IMR-90 (cell line): Measurements from ENCODE around the gene GRM8. TPM values are rescaled to one million over a fixed set of nuclear protein-coding genes. Genes with fewer than 3 reads are reported as not detected.
A peak's percentile ranks its signal among the peaks of the same experiment; 100 is the strongest.

ENCODE experiments used
- ATAC-seq: fragments of 200-7000 bp; cut with Tn5 transposase; 2 replicates; pipeline ENCODE4 v1.9.1; 2020; ENCODE audit warnings: low read depth, mild to moderate bottlenecking, moderate library complexity
- BruUV-seq: library from RNA; stranded (reverse); fragments of 400-500 nt; replicated peaks from 2 replicates; lab custom pipeline; 2021; lab: Mats Ljungman, UMichigan
- CTCF ChIA-PET: fragments of 300-600 bp; formaldehyde crosslinking; extraction: SDS; loops from one replicate; lab custom pipeline; 2021; ENCODE audit warnings: antibody characterized with exemption; lab: Yijun Ruan, JAX
- POLR2A ChIA-PET: fragments of 300-600 bp; sonication (Branson Sonifier 250); formaldehyde crosslinking; loops from one replicate; lab custom pipeline; 2022; ENCODE audit warnings: antibody characterized with exemption; ENCODE audit not compliant: unreplicated experiment; lab: Charles Lee
- DNase-seq: peaks from one replicate; pipeline ENCODE4 v3.0.0; 2013
- H2AFZ ChIP-seq: replicated peaks from 2 replicates; pipeline ENCODE3; 2013; ENCODE audit warnings: low read length, mild to moderate bottlenecking; ENCODE audit not compliant: poor library complexity
- H2AK5ac ChIP-seq: 2 replicates; pipeline ENCODE4 v1.6.1; 2013; ENCODE audit warnings: low read depth, low read length, inconsistent platforms
- H2AK9ac ChIP-seq: replicated peaks from 2 replicates; pipeline ENCODE3; 2013; ENCODE audit warnings: mild to moderate bottlenecking, low read depth, low read length, moderate library complexity; ENCODE audit not compliant: poor library complexity
- H2BK120ac ChIP-seq: 2 replicates; pipeline ENCODE4 v1.6.1; 2013; ENCODE audit warnings: low read depth, low read length, inconsistent platforms
- H2BK15ac ChIP-seq: 3 replicates; pipeline ENCODE4 v1.6.1; 2013; ENCODE audit warnings: low read depth, low read length, inconsistent platforms
- H2BK20ac ChIP-seq: 2 replicates; pipeline ENCODE4 v1.6.1; 2013; ENCODE audit warnings: low read depth, mild to moderate bottlenecking, inconsistent platforms, low read length, moderate library complexity
- H2BK5ac ChIP-seq: 2 replicates; pipeline ENCODE4 v1.6.1; 2013; ENCODE audit warnings: mild to moderate bottlenecking, low read depth, low read length, inconsistent platforms; ENCODE audit not compliant: poor library complexity, severe bottlenecking
- H3K14ac ChIP-seq: replicated peaks from 2 replicates; pipeline ENCODE4 v1.6.1; 2013; ENCODE audit warnings: low read depth, low read length, inconsistent platforms
- H3K18ac ChIP-seq: 2 replicates; pipeline ENCODE4 v1.6.1; 2013; ENCODE audit warnings: low read depth, low read length, control low read depth
- H3K23ac ChIP-seq: 2 replicates; pipeline ENCODE4 v1.6.1; 2013; ENCODE audit warnings: low read depth, low read length, inconsistent platforms
- H3K27ac ChIP-seq: 2 replicates; pipeline ENCODE4 v1.5.1; 2013; ENCODE audit warnings: mild to moderate bottlenecking, control low read depth, low read length; ENCODE audit not compliant: insufficient read depth
- H3K27me3 ChIP-seq: 2 replicates; pipeline ENCODE4 v1.6.1; 2013; ENCODE audit warnings: low read length; ENCODE audit not compliant: control insufficient read depth, insufficient read depth
- H3K36me3 ChIP-seq: 2 replicates; pipeline ENCODE4 v1.6.1; 2013; ENCODE audit warnings: low read length, mixed read lengths; ENCODE audit not compliant: control insufficient read depth, insufficient read depth
- H3K4ac ChIP-seq: 2 replicates; pipeline ENCODE4 v1.6.1; 2013; ENCODE audit warnings: low read depth, low read length, inconsistent platforms
- H3K4me1 ChIP-seq: 2 replicates; pipeline ENCODE4 v1.6.1; 2013; ENCODE audit warnings: low read length, mixed read lengths; ENCODE audit not compliant: control insufficient read depth, insufficient read depth
- H3K4me2 ChIP-seq: 2 replicates; pipeline ENCODE4 v1.6.1; 2013; ENCODE audit warnings: low read depth, mild to moderate bottlenecking, control low read depth, low read length, moderate library complexity
- H3K4me3 ChIP-seq: 2 replicates; pipeline ENCODE4 v1.5.1; 2013; ENCODE audit warnings: low read depth, mild to moderate bottlenecking, control low read depth, low read length, moderate library complexity; ENCODE audit not compliant: insufficient read depth
- H3K56ac ChIP-seq: 2 replicates; pipeline ENCODE4 v1.6.1; 2013; ENCODE audit warnings: low read length, inconsistent platforms; ENCODE audit not compliant: insufficient read depth; ENCODE audit errors: extremely low read depth
- H3K79me1 ChIP-seq, 2 experiments: 2 replicates each; pipeline ENCODE4 v1.6.1; 2013; ENCODE audit warnings: low read length in 2 of 2, inconsistent platforms in 1 of 2, low read depth in 1 of 2
- H3K9ac ChIP-seq: 2 replicates; pipeline ENCODE4 v1.6.1; 2013; ENCODE audit warnings: low read depth, low read length, control low read depth
- H3K9me1 ChIP-seq: 2 replicates; pipeline ENCODE4 v1.6.1; 2013; ENCODE audit warnings: low read length, inconsistent platforms; ENCODE audit not compliant: insufficient read depth
- H3K9me3 ChIP-seq: 2 replicates; pipeline ENCODE4 v1.6.1; 2013; ENCODE audit warnings: low read length; ENCODE audit not compliant: control insufficient read depth, insufficient read depth
- H4K20me1 ChIP-seq: 2 replicates; pipeline ENCODE4 v1.6.1; 2013; ENCODE audit warnings: low read length, inconsistent platforms; ENCODE audit not compliant: insufficient read depth
- H4K5ac ChIP-seq: 2 replicates; pipeline ENCODE4 v1.6.1; 2013; ENCODE audit warnings: mild to moderate bottlenecking, low read depth, low read length, control low read depth
- H4K8ac ChIP-seq, 2 experiments: 2 replicates each; pipeline ENCODE4 v1.6.1; 2013; ENCODE audit warnings: low read depth in 2 of 2, low read length in 2 of 2, control low read depth in 1 of 2, inconsistent platforms in 1 of 2
- H4K91ac ChIP-seq: 2 replicates; pipeline ENCODE4 v1.6.1; 2013; ENCODE audit warnings: low read depth, low read length, inconsistent platforms; ENCODE audit not compliant: insufficient read depth
- BHLHE40 ChIP-seq: fragments of 150-350 bp; IDR thresholded peaks from 2 replicates; pipeline ENCODE4 v1.6.1; 2016; ENCODE audit warnings: mild to moderate bottlenecking, low read depth, low read length
- CEBPB ChIP-seq: IDR thresholded peaks from 2 replicates; pipeline ENCODE4 v1.6.1; 2012; ENCODE audit warnings: low read depth, low read length, improper control_type of control experiment
- CTCF ChIP-seq: conservative IDR thresholded peaks from 2 replicates; pipeline ENCODE4 v1.5.1; 2012; ENCODE audit warnings: mild to moderate bottlenecking, low read depth, low read length, improper control_type of control experiment
- ELK1 ChIP-seq: fragments of 150-350 bp; IDR thresholded peaks from 2 replicates; pipeline ENCODE4 v1.6.1; 2016; ENCODE audit warnings: low read depth, mild to moderate bottlenecking, low read length, moderate library complexity, borderline replicate concordance
- FOS ChIP-seq: fragments of 150-350 bp; IDR thresholded peaks from 2 replicates; pipeline ENCODE4 v1.6.1; 2016; ENCODE audit warnings: low read depth, low read length
- MAFK ChIP-seq: IDR thresholded peaks from 2 replicates; pipeline ENCODE4 v1.6.1; 2012; ENCODE audit warnings: low read depth, low read length, improper control_type of control experiment
- MAZ ChIP-seq: IDR thresholded peaks from 2 replicates; pipeline ENCODE4 v1.6.1; 2012; ENCODE audit warnings: low read depth, mild to moderate bottlenecking, low read length, improper control_type of control experiment, moderate library complexity, borderline replicate concordance
- MXI1 ChIP-seq: IDR thresholded peaks from 2 replicates; pipeline ENCODE4 v1.6.1; 2012; ENCODE audit warnings: low read depth, mild to moderate bottlenecking, low read length, moderate library complexity, borderline replicate concordance
- NFE2L2 ChIP-seq: fragments of 150-350 bp; IDR thresholded peaks from 2 replicates; pipeline ENCODE4 v1.6.1; 2016; ENCODE audit warnings: low read depth, mild to moderate bottlenecking, low read length
- POLR2A ChIP-seq: IDR thresholded peaks from 2 replicates; pipeline ENCODE4 v1.6.1; 2012; ENCODE audit warnings: mild to moderate bottlenecking, low read depth, low read length
- RAD21 ChIP-seq: IDR thresholded peaks from 2 replicates; pipeline ENCODE4 v1.6.1; 2012; ENCODE audit warnings: low read length, improper control_type of control experiment
- RCOR1 ChIP-seq: IDR thresholded peaks from 2 replicates; pipeline ENCODE4 v1.6.1; 2012; ENCODE audit warnings: mild to moderate bottlenecking, low read length, improper control_type of control experiment; ENCODE audit not compliant: insufficient replicate concordance
- RFX5 ChIP-seq: IDR thresholded peaks from 2 replicates; pipeline ENCODE4 v1.8.0; 2012; ENCODE audit warnings: low read depth, mild to moderate bottlenecking, low read length, moderate library complexity
- SMC3 ChIP-seq: fragments of 150-350 bp; IDR thresholded peaks from 2 replicates; pipeline ENCODE4 v1.6.1; 2016; ENCODE audit warnings: low read depth, mild to moderate bottlenecking, antibody characterized with exemption, low read length, moderate library complexity
- USF2 ChIP-seq: fragments of 150-350 bp; IDR thresholded peaks from 2 replicates; pipeline ENCODE4 v1.6.1; 2017; ENCODE audit warnings: mild to moderate bottlenecking, antibody characterized with exemption, low read length, low read depth
- WGBS, 2 experiments: methylation state at CpG; one replicate each; pipeline versions ENCODE4 v1.1.5 to v1.1.7; 2013; ENCODE audit warnings: missing lambda C conversion rate in 2 of 2; ENCODE audit not compliant: insufficient read length in 1 of 2; ENCODE audit errors: extremely low coverage in 2 of 2; 5-methylcytosine and 5-hydroxymethylcytosine counted together
- dilution Hi-C: fragments of 300-500 bp; cut with HindIII; formaldehyde crosslinking; loops from one replicate; pipeline ENCODE4 v1.14.3; 2018; ENCODE audit warnings: low sequenced_read_pairs; ENCODE audit not compliant: unreplicated experiment
- in situ Hi-C: fragments of 300-500 bp; cut with MboI; formaldehyde crosslinking; loops from 3 replicates; pipeline ENCODE4 v1.14.3; 2019; ENCODE audit warnings: low sequenced_read_pairs, inconsistent platforms, mixed read lengths
- intact Hi-C: fragments of 100-400 bp; cut with micrococcal nuclease; formaldehyde crosslinking; loops from 2 replicates; pipeline ENCODE4 v1.10.0; 2022
- polyA plus RNA-seq, 3 experiments: library from polyadenylated mRNA; depleted of rRNA; stranded (reverse); fragments of >200 nt; gene quantifications; 2 replicates each; pipeline ENCODE4 v1.2.3, GENCODE V29; 2012; ENCODE audit warnings: low replicate concordance in 1 of 3
- total RNA-seq: library from RNA; depleted of rRNA; stranded (reverse); fragments of >200 nt; gene quantifications from 2 replicates; pipeline ENCODE4 v1.2.3, GENCODE V29; 2012

GRM8 gene
- total and polyA plus RNA-seq, 2 of the 4 experiments (the other 2 are of a cell fraction): not detected

GRCh38 chr7:126700807-126701604, 551.7 kb downstream of the GRM8 start:
- Histone ChIP-seq H3K18ac (no peak overlapping the region), H3K56ac (no peak overlapping the region), H3K4me3 (no peak overlapping the region), H3K9me1 (no peaks in the 10 kb centered on the region), H3K9me3 (peaks cover 4% of the 10 kb centered on the region; the same call in 1 of the 2 replicates), H4K20me1 (no peaks in the 10 kb centered on the region), H3K4ac (no peak overlapping the region), H2BK15ac (no peak overlapping the region), H3K14ac (no peak overlapping the region), H3K23ac (no peak overlapping the region), H4K8ac (no peak overlapping the region), H3K27me3 (no peaks in the 10 kb centered on the region), H2AK9ac (no peak overlapping the region), H3K4me2 (peak overlapping the region; percentile 40; the same call in 1 of the 2 replicates), H2AK5ac (no peak overlapping the region), H2BK20ac (0 out of 2 replicates have a peak overlapping the region, but pooled peaks have one; percentile 13), H3K27ac (no peak overlapping the region), H2AFZ (no peak overlapping the region), H3K79me1 (no peaks in the 10 kb centered on the region), H3K36me3 (no peaks in the 10 kb centered on the region), H3K9ac (no peak overlapping the region), H2BK5ac (peak overlapping the region; percentile 1), H4K91ac (no peak overlapping the region), H4K5ac (no peak overlapping the region), H3K4me1 (no peaks in the 10 kb centered on the region; the same call in 1 of the 2 replicates), H2BK120ac (no peak overlapping the region)
- DNase-seq: peak; percentile 78
- WGBS, 2 experiments: no CpG with 5 or more reads among the region's 5 CpGs
- ATAC-seq: peak; percentile 60
- intact Hi-C loops: no loop called here
- in situ Hi-C loops: no loop called here
- ChIA-PET POLR2A (no interaction called here), CTCF (no interaction called here)
- dilution Hi-C loops: no loop called here
- BruUV-seq: no TSS peak
- no peak for TF ChIP-seq SMC3
- peak; percentile 70 for TF ChIP-seq CEBPB
- no peak for TF ChIP-seq USF2
- peak; percentile 61 for TF ChIP-seq MAFK
- no peak for TF ChIP-seq RAD21
- TF ChIP-seq NFE2L2: peak; percentile 73
- no peak for TF ChIP-seq ELK1
- TF ChIP-seq CTCF: no peak
- no peak for TF ChIP-seq RCOR1
- TF ChIP-seq RFX5: no peak
- TF ChIP-seq BHLHE40: peak; percentile 93
- peak; percentile 64 for TF ChIP-seq FOS
- 0 out of 2 replicates have a peak, but pooled peaks have one; percentile 51 for TF ChIP-seq MXI1
- no peak for TF ChIP-seq POLR2A
- no peak for TF ChIP-seq MAZ
